GM15510 (cell line): Measurements from ENCODE around the gene TAS1R1.

Experiments used
- POLR2A ChIP-seq: IDR thresholded peaks from 3 replicates; pipeline ENCODE4 v1.6.1; 2011; ENCODE audit warnings: borderline replicate concordance; ENCODE audit not compliant: insufficient read length; ENCODE audit errors: extremely low read depth

The TAS1R1 gene

DNA sequence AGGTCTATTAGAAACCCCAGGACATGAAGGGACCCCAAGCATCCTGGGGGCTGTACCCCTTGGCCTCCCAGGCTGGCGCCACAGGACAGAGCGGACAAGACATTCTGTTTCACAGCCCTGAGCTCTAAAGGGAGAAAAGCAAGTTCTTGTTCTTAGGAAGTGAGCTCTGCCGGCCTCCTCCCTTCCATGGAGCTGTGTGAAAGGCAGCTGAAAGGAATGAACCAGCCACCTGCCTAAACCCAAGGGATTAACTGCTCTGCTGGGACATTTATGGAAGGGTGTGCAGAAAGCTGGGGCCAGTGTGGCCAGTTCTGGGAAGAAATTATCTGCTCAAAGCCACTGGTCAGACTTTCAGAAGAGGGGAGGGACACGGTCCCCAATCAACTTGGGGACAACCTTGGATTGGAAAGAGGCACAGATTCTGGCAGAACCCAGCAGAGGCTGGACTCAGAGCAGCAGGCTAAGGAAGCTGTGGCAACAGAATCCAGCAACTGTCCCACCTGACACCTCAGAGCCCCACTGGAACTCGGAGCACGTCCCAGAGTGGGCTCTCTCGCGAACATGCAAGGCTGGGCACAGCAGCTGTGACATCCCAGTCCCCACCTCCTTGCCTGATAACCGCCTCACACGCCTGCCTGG lies 45.4 kb downstream of the TAS1R1 start:
- no peak for TF ChIP-seq POLR2A

DNA sequence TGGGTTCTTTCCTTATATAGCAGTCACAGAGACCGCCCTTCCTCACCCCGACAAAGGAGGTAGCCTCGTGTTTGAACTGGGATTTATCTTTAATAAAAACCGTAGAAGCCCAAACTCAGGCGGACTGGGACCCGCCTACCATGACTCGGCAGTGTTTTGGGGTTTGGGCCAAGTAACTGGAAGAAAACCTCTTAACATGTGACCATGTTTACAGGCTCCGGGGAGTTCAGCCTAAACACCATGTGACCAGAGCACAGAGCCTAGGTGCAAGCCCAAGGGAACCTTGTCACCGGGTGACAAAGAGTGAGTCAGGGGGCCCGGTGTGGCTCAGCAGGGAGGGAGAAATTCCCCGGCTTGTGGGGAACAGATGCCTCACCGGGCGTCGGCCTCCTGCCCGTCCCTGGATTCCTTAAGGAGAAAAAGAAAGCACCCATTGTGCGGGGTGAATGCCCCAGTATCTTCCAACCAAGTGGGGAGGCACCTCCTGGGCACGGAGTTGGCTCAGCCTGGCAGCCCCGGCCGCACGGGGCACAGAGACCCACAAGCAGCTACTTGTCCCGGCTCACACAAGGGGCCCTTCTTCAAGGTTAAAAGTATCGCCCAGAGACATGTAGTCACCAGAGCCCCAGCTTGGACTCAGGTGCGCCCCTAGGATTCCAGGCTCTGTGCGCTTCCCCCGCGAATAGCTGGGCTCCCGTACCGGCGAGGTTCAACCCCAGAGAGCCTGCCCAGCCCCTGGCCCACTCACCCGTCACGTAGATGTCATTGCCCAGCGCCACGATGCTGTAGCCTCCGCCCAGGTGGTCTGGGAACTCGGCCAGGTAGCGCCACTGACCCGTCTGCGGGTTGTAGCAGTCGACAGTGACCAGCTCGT lies 46.2 kb downstream of the TAS1R1 start:
- no peak for TF ChIP-seq POLR2A

DNA sequence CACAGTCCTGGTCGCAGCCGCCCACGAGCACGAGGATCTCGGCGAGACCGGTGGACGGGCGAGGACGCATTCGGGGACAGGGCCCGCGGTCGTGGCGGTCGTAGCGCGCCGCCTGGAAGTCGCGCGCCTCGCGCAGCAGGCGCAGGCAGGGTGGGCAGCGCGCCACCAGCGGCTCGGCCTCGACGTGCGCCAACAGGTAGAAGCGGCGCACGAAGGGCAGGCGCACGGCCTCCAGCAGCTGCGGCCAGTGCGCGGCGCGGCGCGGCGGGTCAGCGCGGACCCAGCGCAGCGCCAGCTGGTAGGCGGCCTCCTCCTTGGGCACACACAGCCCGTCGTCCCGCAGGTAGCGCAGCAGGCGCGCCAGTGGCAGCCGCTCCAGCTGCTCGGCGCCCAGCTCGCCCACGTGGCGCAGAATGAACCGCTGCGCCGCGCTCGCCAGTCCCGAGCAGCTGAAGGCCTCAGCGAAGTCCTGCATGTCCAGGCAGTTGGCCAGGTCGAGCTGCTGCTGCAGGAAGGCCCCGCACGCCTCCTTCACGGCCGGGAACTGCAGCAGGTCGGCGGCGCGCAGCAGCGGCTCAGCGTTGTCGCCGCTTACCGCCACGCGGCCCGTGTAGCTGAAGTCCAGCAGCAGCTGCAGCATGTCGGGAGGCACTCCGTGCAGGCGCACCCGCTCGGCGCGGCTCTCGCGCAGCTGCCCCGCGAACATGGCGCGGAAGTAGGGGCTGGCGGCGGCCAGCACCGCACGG lies 47.0 kb downstream of the TAS1R1 start:
- TF ChIP-seq POLR2A, result no peak

DNA sequence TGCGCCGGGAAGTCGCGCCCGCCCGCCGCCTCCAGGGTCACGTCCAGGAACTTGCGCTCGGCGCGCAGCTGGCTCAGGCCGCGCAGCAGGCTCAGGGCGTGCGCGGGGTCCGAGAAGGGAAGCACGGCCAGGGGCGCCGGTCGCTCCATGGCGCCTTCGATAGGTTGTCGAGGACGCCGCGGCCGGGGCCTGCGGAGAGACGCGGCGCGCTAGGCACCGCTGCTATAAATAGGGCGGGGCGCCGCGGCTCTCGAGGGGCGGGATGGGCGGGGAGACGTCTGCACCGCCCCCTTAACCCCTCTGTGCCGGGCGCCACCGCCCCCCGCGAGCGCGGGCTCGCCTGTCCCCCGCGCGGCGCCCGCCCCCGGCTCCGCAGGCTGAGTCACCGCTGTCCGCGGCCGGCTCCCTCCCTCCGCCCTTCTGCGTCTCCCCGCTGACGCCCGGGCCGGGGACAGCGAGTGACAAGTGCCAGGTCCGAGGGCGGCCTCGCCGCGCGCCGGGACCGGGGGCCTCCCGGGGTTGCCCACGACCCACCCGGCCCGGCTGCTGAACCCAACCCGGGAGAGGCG lies 47.6 kb downstream of the TAS1R1 start, which contains the start of gene KLHL21:
KLHL21 (minus strand) TSS at position 201 of the 569 bp plus-strand sequence; CDS start at position 149, 52 bp downstream.
- peak; percentile 97 for TF ChIP-seq POLR2A

DNA sequence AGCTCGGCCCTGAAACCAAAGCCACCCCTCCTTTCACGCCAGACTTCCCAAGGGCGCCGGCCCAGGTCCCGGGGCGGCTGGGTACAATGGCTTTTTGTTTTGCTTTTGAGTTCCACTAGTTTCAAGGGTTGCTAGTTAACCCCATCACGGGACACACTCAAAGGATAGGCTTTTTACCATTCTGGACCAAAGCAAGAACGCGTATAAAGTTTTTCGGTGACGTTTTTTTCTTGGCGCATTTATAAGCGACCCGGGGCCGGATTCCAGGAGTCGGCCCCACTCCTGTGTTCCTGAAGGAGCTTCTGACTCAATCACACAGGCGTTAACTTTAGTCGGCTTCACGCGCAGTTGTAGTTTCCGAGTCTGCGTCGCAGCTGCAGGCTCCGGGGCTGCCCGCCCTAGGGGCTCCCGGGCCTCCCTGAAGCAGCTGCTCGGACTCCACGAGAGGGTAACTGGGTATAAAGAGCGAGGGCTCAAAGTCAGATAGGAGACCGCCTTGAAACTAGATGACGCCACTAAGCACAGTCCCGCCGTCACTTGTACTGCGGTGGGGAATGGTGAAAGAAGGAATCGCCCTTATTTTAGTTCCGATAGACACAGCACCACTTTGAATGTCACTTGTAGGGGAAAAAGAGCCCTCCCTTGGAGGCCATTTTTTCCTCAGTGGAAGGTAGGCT lies 48.3 kb downstream of the TAS1R1 start:
- no peak for TF ChIP-seq POLR2A

GRCh38 chr1:6603915-6604558 lies 48.9 kb downstream of the TAS1R1 start:
- no peak for TF ChIP-seq POLR2A

- peak; percentile 25 for TF ChIP-seq POLR2A
These were observed 57.7 kb downstream of the TAS1R1 start for GRCh38 chr1:6612641-6613360.

DNA sequence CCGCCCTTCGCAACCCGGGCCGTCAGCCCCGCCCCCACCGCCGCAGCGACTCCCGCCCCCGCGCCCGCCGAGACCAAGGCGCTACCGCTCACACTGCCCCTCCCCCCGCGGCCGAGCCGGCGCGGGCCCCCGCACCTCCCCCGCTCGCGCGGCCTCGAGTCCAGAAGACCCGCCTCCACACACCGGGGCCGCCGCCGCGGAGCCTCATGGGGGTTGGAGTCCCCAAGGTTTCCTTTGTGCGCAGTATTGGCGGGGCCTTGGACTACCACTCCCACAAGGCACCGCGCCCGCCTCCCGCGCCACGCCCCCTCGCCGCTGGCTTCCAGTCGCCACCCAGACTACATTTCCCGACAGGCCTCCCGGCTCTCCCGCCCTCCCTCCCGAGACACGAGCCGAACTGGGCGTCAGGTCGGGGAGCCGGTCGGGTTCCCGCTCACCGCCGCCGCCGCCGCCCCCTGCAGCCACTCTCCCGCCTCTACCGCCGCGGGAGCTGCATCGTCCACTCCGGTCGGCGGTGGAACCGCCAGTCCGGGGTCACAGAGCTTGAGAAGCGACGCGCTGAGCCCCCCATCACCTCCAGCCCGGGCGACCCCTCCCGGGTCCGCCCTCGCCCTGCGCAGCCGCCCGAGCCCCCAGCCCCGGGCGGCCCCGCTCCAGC lies 58.4 kb downstream of the TAS1R1 start, which contains the start of gene PHF13:
PHF13 (plus strand) TSS at position 371 of the 658 bp plus-strand sequence. CDS start 336 bp downstream, outside the sequence.
- TF ChIP-seq POLR2A, result peak; percentile 41

GRCh38 chr1:6614019-6614928 lies 59.2 kb downstream of the TAS1R1 start:
- TF ChIP-seq POLR2A, result no peak

GRCh38 chr1:6614929-6615785 lies 60.0 kb downstream of the TAS1R1 start:
- TF ChIP-seq POLR2A, result no peak

DNA sequence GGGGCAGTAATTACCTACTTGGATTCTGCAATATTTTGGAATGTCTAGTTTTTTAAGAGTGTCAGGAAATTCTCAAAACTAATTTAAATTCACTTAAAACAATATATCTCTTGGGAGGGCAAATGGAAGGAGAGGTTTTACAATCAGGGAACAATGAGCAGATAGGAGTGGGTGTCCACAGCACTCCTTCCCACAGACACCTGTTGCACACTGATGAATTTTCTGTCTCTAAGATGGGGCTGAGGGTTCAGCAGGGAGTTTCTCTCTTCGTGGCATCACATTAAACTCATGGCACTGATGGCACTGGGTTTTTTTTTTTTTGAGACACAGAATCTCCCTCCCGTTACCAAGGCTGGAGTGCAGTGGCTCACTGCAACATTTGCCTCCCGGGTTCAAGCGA lies 63.9 kb downstream of the TAS1R1 start:
- no peak for TF ChIP-seq POLR2A
